CD4-positive, alpha-beta T cell treated with Interleukin-17A for 1 hour (primary cell): ENCODE measurements around the gene LPAR1.
A peak's percentile ranks its signal among the peaks of the same experiment; 100 is the strongest.
"Not testable (repeated sequence)": the region's sequence is repeated elsewhere in the genome, so short reads cannot be mapped to it uniquely, and the experiment has no call there.

ENCODE experiments used
- DNase-seq: peaks from one replicate; pipeline ENCODE4 v3.0.0-alpha.2; 2020

LPAR1 gene

GRCh38 chr9:111038331-111039230 is at the start of gene LPAR1:
Gene LPAR1, minus strand, starts transcription at chr9:111038470. Its CDS starts 66,353 bp downstream, at chr9:110972117.
- DNase-seq: no peak

DNA sequence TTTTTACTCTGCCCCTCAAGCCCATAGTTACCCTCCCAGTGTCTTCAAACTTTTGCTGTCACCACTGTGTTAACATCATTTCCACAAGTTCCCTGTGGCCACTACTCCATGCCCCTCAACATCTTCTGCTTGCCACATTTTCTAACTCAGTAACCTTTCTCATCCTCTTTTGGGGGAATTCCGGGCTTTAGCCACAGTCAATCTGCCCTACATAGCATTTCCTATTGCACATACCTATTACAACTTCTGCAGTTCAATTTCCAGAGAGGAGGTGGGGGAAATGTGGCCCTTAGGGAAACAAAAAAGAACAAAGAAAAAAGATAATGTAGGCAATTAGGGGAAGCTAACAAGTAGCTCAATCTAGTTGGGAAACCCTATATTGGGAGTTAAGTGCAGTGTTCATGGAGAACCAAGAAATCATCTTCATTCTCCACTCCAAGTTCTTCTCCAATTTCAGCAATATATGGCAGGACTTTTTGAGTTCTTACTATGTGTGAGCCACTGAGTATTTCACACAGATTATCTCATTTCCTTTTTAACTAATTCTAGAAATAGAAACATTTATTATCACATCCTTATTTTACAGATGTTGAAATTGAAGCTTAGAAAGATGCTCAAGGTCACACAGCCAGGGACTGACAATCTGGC is 40.2 kb upstream of the LPAR1 start:
- peak; percentile 14 for DNase-seq

- DNase-seq: no peak
Measured at GRCh38 chr9:111076519-111076918, 38.2 kb upstream of the LPAR1 start.

DNA sequence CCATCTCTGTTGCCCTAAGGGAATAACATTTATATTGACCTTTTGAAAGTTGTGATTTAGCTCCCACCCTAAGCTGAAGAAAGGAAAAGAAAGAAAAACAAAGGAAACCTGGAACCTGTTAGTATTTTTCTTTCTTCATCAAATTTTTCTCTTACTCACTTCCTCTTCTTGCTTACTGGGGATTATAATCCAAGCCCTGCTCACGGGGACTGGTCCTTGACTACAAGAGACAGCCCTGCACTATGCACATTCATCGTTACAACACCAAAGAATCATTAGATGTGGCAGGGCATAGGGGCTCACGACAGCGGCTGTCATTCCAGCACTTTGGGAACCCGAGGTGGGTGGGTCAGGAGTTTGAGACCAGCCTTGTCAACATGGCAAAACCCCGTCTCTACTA is 37.8 kb upstream of the LPAR1 start:
- no peak for DNase-seq

- DNase-seq: no peak
Measured at GRCh38 chr9:111074395-111074794, 36.1 kb upstream of the LPAR1 start.

GRCh38 chr9:111069183-111069582 is 30.9 kb upstream of the LPAR1 start:
- DNase-seq: no peak

DNA sequence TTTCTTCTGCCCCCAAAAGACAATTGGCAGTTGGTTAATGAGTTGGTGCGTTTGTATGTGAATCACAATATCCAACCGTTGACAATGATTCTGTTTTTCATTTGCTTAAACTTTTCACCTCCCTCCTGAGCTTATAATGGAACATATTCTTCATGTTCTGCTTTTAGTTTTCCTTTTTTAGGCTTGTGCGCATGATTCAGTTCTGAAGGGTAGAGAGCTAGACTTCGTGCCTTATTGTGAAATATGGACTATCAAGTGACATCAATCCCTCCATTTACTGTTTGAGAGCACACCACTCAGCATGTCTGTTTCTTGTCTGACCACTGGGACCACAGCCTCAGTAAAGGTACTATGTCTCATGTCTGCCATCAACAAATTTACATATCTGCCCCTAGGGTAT is 30.5 kb upstream of the LPAR1 start:
- DNase-seq: no peak

- DNase-seq: no peak
Measured at GRCh38 chr9:111068383-111068730, 30.1 kb upstream of the LPAR1 start.

DNA sequence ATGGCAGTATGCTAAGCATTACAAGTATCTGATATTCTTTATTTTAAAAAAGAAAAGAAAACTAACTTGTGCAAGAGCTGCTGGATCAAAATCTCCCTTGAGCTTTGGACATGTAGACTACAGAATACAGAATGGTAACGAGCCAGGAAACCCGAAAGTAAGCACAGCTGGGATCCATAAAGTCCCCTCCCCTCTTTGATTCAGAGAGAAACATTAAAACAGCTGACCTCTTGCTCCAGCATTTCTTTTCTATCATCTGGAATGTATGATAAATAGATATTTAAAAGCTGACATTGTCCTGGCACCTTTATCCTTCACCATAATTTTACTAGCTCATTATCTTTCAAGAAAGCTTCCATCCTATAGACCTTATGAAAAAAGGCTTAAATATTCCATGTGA is 28.2 kb upstream of the LPAR1 start:
- no peak for DNase-seq

DNA sequence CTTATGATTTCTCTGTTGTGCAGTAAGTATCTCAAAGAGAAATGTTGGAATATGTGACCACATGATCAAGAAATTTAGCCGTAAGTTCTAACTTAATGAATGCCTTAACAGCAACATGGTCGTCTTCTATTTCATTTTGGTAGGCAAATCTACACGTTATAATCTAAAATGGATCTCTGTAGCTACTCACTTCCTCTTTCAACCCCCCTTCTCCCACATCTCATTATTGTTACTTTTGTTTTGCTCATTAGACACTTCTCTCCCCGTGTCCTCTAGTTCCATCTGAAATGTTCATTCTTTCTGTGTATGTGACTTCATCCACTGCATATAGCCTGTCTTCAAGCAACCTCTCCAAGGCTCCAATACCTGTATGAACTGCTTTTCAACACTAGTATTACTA is 27.1 kb upstream of the LPAR1 start:
- no peak for DNase-seq

DNA sequence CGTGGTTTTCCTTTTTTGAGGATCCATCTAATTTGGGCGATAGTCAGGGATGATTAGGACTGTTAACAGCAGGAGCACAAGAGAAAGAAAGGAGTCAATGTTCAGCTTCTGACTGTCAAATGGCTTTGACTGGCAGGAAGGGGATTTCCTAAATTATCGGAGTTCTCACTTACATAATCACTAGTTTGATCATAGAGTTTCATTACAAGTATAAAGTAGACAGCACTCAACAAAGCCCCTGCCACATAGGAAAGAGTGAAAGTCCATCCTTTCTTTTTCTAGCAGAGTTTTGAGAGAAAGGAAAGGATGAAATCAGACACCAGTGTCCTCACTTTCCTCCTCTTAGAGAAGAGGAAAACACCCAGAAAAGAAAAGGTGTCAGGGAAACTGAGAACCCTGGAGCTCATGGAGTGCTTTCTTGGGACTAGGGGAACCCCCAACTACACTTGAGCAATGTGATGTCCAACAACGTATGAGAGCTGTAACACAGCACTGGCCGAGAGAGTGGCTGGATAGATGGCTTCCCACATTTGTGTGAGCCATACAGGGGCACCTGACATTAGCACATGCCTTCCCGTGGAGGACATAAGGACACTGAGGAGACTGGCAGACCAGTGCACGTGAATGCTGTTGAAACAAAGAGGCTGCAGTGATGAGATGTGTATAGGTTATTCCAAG is 26.0 kb upstream of the LPAR1 start:
- DNase-seq: no peak

DNA sequence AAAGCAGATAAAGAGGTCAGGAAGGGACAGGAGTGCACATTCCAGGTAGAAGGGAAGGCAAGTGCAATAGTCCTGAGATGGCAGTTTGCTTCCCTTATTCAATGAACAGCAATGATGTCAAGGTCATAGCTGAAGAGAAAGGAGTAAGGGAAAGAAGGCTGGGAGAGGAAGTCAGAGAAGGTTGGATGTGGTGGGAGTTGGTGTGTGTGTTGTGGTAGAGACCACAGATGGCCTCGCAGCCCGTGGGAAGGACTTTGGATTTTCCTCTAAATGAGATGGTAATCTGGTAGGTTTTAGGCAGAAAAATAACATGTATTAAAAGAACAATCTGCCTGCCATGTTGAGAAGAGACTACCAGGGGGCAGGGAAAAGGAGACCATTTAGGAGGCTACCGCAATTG is 25.1 kb upstream of the LPAR1 start:
- no peak for DNase-seq

DNA sequence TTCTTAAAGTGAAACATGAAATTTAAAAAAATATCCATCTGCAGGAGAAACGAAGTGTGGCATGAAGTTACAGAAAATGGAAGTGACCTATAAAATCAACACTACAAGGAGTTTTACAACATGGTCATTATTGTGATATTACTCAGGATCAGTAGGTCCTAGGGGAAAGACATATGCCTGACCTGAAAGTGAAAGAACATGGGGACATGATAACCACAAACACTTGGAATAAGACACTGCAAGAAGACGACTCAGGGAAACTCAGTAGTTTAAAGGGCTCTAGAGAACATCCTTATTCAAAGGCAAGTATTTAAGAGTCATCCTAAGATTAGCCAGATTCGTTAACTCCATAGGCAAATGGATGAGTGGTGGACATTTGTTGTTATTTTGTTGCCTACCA is 19.9 kb upstream of the LPAR1 start:
- no peak for DNase-seq

GRCh38 chr9:111056538-111056937 is 18.3 kb upstream of the LPAR1 start:
- no peak for DNase-seq

GRCh38 chr9:111052791-111053190 is 14.5 kb upstream of the LPAR1 start:
- no peak for DNase-seq

- DNase-seq: no peak
Measured at GRCh38 chr9:111051400-111051799, 13.1 kb upstream of the LPAR1 start.

- no peak for DNase-seq
Measured at GRCh38 chr9:111050819-111051218, 12.5 kb upstream of the LPAR1 start.

GRCh38 chr9:111047287-111047686 is 9.0 kb upstream of the LPAR1 start:
- not testable (repeated sequence) for DNase-seq

DNA sequence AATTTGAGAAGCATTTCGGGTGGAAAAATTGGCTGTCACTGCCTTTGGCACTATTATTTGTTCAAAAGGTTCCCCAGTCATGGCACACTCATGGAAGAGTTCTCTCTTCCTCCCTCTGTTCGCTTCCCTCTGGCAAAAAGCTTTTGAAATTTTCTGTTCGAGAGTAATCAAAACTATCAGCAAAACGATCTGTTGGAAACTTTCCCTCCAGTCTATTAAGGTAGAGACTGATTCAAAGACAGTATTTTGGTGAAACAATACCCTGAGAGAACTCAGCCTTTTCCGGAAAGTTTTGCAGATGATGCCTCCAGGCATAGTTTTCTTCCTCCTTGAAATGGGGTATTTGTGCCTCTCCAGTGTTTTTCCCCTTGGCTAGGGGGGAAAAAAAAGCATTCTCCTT is 3.6 kb upstream of the LPAR1 start:
- DNase-seq: no peak

DNA sequence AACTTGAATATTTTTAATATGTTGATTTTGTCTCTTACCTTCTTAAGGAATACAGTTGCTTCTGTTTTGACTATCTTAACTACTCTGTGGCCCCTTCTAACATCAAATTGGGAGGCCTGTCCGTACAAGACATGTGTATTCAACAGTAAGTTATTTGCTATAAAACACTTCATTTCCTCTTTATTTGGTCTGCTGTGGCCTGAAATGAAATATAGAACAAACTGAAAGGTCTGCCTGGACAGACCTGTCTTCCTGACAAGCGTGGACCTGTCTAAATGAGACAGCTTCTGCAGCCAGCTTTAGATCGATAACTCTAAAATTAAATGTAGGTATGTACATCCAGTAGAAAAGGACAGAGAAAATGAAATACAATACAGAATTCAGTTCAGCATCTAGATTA is 2.2 kb upstream of the LPAR1 start:
- no peak for DNase-seq

DNA sequence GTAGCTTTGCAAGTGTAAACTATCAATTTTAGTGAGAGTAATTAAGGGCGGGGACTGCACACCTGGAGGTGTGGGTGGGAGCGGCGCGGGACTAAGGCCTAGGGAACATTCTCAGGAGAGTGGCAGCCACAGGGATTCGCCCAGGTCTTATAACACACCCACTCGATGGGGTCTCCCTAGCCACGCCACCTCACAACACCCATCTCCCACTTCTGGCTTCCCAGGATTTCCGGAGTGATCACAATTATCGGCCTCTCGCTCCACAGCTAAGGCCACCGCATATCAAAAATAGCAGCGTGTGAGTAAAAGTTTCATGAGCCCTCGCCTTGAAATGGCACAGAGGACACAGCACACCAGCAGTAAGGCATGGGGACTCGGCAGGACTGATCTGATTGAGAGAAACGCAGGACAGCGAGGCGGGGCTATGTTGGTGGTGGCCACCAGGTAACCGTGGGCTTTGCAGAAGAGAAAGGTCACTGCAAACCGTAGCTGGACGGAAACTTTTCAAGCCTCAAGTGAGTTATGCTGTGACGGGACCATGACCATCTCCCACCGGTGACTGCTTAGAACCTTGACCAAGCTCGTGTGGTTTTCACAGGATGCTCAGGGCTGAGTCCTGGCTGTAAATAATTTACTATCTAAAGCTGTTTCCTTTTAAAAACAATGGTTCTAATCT is 1.1 kb upstream of the LPAR1 start:
- DNase-seq: no peak

GRCh38 chr9:111037708-111038330 is 451 bp downstream of the LPAR1 start:
- no peak for DNase-seq

- DNase-seq: no peak
Measured at GRCh38 chr9:111037356-111037707, 938 bp downstream of the LPAR1 start.
